ENCODE data around the gene WHAMM.
"Not testable (repeated sequence)": the region's sequence is repeated elsewhere in the genome, so short reads cannot be mapped to it uniquely, and the experiment has no call there.

WHAMM gene

GRCh38 chr15:82809308-82810060, at the start of gene WHAMM:
Gene WHAMM (plus strand): TSS chr15:82809628. CDS start chr15:82809727, 99 bp downstream.
- DNase-seq = peak; percentile 88

DNA sequence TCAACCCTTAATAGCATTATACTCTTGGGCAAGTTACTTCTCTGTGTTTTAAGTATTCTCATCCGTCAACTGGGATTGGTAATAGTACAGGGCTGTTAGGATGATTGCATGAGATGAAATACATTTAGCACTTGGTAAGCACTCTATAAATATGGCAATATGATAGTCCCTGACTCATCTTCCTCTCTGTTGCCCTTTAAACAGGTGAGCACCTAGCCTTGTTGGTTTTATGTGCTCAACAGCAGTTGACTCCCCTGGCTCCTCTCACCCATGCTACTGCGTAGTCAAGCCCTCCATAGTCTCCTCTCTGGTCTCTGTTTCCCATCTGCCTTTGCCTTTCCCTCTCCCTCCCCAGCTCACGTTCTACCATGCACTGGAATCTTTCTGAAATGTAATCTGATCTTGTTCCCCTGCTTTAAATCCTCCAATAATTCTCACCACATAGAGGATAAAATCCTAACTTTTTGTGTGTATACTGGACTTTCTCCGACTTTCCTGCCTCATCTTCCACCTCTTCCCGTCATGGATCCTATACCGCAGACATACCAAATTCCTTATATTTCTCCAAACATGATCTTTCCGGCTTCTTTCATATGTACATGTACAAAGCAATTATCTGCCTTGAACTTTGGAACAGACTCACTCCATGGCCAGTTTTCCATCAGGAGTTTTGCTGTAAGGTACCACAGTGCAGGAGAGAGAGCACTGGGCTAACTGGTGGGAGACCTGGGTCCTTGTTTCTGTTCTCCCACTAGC, 45.9 kb upstream of the WHAMM start:
- DNase-seq = no peak

DNA sequence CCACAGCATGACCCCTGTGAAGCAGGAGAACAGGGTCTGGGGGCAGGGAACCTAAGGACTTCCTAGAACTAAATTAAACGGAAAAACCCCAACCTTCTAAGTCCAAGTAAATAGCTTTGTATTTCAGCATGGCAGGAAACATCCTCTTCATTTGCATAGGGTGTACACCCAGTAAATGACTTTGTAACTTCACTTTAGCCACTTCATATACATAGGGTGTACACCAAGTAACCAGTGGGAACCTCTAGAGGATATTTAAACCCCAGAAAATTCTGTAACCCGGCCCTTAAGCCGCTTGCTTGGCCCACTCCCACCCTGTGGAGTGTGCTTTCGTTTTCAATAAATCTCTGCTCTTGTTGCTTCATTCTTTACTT, 45.3 kb upstream of the WHAMM start:
- no peak for DNase-seq

DNA sequence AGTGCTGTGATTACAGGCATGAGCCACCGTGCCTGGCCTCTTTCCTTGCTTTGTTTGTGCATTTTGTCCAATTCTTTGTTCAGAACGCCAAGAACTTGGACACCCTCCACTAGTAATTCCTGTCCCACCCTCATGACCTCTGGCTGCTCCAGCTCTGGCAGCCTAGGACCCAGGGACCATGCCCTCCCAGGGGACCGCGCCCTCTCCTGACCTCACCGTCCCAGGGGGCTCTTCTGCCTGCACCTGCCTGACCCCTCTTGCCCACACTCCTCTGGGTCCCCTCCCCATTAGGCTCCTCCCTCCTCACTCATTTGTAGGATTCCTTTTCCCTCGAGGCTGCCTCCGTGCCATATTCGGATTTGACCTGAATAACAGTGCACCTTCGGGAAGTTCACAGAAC, 44.7 kb upstream of the WHAMM start:
- no peak for DNase-seq

DNA sequence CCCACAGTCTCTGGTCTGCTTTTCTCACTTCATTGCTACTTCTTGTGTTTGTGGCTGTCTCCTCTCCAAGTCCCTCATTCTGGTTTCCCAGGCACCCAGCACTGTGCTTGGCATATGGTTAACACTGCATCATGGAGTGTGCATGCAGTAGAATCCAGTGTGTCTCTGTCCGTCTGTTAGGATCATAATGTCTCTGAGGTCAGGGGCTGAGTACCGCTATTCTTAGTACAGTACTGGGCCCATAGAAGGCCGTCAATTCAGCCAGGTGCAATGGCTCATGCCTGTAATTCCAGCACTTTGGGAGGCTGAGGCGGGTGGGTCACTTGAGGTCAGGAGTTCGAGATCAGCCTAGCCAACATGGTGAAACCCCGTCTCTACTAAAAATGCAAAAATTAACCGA, 43.2 kb upstream of the WHAMM start:
- DNase-seq = not testable (repeated sequence)

DNA sequence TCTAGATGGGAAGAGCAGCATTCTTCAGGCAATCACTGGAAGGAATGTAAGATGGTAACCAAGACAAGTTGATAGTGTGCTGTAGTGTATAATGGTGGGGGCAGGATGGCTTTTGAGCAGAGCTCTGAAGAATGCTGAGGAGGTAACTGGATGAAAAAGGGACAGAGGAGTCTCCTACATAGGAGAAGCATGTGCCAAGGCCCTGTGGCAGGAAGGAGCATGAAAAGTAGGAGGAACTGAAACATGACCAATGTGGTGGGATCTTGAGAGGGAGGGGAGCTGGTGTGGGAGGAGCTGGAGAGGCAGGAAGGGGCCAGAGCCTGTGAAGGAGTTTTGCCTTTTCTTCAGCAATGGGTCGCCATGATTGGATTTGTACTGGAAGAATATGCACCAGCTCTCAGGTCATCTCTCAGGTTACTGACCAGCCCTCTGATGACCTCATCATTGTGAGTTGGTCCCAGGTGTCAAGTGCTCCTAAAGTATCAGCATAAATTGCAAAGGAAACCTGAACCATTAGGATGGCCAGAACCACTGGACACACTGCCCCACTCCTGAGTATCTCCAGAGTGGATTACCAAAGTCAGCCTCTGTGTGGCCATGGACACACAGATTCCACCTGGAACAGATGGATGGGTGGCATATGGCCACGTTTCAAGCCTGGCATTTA, 42.1 kb upstream of the WHAMM start:
- DNase-seq = no peak

DNA sequence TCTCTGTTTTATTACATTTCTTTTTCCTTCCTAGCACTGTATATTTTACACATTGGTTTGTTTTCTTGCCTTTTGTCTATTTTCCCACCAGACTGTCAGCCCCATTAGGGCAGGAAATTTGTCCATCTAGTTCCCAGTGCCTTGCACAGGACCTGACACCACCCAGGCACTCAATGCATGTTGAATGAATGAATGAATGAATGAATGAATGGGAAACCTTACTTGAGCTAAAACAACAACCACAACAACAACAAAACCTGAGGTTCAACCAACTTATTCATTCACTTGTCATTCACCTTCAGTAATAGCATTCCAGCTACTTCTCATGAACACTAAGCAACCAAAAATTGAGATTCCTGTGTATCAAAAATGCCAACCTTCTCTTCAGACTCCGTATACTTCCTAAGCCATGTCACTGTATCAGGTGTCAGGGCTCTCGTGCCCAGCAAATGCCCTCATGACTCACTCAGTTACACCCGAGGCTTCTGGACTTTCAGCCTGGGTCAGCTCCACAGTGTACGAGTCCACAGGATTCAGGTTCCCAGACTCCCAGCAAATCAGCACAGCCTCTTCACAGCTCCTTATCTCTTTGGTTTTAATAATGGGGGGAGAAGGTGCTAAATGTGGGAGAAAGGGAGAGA, 40.9 kb upstream of the WHAMM start:
- no peak for DNase-seq

GRCh38 chr15:82771789-82772607, 37.4 kb upstream of the WHAMM start:
- no peak for DNase-seq

GRCh38 chr15:82774496-82774895, 34.9 kb upstream of the WHAMM start:
- DNase-seq = no peak

DNA sequence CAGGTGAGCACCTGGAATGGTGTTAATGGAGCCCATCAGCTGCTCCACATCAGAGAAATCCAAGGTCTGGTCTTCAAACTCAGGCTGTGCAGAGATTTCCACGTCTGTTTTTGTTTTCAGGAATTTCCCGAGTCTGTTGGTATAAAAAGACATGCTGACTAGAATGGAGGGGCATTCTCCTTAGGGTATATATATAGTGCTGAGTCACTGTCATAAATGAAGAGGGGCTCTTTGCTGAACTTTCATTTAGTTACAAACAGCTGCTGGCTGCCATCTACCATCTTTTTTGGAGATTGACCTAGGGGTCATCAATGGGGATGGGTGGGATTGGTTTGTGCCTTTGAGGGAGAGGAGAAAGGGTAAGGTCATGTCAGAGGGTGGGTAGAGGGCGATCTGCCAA, 30.7 kb upstream of the WHAMM start:
- no peak for DNase-seq

- no peak for DNase-seq
Observed at GRCh38 chr15:82781349-82781748, 28.1 kb upstream of the WHAMM start.

DNA sequence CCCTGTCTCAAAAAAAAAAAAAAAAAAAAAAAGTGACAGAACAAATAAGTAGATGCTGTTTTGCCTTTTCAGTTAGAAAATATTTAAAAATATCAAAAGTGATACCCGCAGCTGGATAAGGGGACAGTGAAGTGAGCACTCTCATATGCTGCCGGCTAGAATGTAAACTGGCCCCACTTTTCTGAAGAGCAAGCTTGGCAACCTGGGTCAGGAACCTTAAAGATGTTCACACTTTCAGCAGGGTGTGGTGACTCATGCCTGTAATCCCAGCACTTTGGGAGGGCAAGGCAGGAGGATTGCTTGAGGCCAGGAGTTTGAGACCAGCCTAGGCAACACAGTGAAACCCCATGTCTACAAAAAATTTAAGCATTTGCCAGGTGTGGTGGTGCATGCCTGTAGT, 20.9 kb upstream of the WHAMM start:
- DNase-seq = no peak

GRCh38 chr15:82789491-82789890, 19.9 kb upstream of the WHAMM start:
- no peak for DNase-seq

- no peak for DNase-seq
Observed at GRCh38 chr15:82790321-82790720, 19.1 kb upstream of the WHAMM start.

GRCh38 chr15:82792068-82792467, 17.4 kb upstream of the WHAMM start:
- DNase-seq = no peak

DNA sequence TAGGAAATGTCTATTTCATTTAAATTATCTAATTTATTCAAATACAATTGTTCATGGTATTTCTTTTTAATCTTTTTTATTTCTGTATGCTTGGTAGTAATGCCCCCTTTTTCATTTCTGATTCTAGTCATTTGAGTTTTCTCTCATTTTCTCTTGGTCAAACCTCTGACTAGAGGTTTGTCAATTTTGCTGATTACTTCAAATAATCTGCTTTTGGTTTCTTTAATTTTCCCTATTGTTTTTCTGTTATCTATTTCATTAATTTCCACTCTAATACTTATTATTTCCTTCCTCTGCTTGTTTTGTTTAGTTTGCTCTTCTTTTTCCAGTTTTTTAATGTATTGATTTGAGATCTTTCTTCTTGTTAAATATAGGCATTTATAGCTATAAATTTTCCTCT, 15.7 kb upstream of the WHAMM start:
- DNase-seq = no peak

- DNase-seq = no peak
Observed at GRCh38 chr15:82798104-82798503, 11.3 kb upstream of the WHAMM start.

DNA sequence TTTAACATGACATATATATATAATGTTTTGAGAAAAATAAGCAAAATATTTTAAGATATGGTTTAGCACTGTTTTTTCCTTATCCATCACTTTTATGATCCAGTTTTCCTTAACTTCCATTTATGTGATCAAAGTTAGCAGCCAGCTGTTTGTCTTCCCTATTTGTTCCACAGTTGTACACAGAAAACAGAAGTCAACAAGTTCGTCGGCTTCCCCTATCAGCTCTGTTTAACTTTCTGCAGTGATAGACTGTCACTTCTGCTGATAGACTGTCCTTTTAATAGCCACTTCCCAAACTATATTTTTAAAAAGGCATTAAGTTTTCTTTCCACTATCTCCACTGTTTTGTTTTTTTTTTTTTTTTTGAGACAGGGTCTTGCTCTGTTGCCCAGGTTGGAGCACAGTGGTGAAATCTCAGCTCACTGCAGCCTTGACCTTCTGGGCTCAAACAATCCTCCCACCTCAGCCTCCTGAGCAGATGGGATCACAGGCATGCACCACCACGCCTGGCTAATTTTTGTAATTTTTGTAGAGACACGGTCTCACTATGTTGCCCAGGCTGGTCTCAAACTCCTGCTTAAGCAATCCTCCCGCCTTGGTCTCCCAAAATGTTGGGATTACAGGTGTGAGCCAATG, 10.8 kb upstream of the WHAMM start:
- DNase-seq = no peak

DNA sequence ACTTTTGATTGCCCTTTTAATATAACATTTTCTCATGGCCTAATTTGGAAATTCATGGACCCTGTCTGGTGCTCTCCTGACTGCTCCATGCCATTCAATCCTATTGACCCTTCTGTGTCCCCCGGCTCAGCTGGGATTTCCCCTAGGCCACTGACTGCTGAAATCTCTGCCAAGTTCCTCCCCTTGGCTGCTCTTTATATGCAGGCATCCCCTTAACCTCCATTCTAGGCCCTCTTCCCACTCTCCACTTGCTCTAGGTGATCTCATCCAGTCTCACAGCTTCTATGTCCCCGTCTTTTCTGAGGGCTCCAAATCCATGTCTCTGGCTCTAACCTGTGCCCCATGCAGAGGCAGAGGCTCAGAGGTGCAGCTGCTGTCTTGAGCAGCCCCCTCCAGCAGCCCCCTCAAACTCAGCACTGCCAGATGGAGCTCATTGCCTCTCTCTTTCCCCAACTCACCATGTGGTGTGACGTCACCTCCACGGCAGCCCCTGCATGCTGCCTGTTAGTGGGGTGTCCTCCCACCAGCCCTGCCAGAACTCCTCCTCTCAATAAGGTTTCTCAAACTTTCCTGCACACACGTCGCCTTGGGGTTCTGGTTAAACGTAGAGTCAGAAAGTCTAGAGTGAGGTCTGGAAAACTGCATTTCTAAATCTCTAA, 10.1 kb upstream of the WHAMM start:
- DNase-seq = no peak

GRCh38 chr15:82802497-82802896, 6.9 kb upstream of the WHAMM start:
- no peak for DNase-seq

DNA sequence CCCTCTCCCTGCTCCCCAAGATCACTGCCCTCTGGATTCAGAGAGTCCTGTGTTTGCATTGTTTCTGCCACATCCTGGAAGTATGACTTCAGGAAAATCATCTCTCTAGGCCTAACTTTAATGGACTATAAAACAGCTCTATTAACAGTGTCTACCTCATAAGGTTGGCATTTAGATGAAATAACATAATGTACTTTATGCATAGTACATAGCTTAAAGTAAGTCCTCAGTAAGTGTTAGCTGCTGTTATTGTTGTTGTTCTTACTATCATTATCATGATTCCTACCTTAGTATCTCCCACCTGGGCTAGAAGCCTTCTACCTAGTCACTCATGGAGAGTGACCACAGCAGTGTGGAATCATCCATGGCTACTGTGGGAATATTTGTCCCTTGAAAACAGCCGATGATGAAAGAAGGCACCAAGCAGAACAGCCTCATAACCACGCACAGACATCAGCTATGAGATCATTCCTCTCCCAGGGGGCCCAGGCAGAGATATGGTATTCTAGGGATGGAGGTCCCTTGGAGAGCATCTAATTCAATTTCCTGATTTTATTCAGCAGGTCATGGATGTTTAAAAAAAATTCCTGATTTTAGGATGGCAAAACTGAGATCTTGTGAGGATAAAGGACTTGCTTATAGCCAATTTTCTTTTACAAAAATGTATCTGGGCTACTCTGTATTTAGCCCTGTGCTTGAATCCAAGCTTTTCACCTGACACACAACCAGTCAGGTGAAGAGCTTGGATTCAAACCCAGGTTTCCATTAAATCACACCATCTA, 5.4 kb upstream of the WHAMM start:
- no peak for DNase-seq

Measured in NCI-H2029 (cell line).